CD14-positive monocyte (primary cell): ENCODE measurements around the gene ATP5F1B. TPM values are rescaled to one million over a fixed set of nuclear protein-coding genes. Genes with fewer than 3 reads are reported as not detected.
A peak's percentile ranks its signal among the peaks of the same experiment; 100 is the strongest.

Experiments
- DNase-seq, 3 donors: peaks; one replicate each; pipeline ENCODE4 v3.0.0-alpha.2; 2011 to 2022
- H2AFZ ChIP-seq: 2 replicates; pipeline ENCODE4 v1.6.0; 2012; ENCODE audit warnings: mild to moderate bottlenecking, low read depth, low read length, inconsistent platforms; ENCODE audit not compliant: insufficient read depth, poor library complexity, severe bottlenecking
- H3K27ac ChIP-seq, 2 donors: 1 replicate in 1 of 2; 2 replicates in 1 of 2; pipeline ENCODE4 v1.5.1; 2012 to 2013; ENCODE audit warnings: low read length in 2 of 2, control low read depth in 1 of 2, inconsistent platforms in 1 of 2, low read depth in 1 of 2, mild to moderate bottlenecking in 1 of 2
- H3K27me3 ChIP-seq, 2 donors: one replicate each; pipeline versions ENCODE4 v1.6.0 to v1.6.1; 2011 to 2013; ENCODE audit warnings: low read length in 2 of 2; ENCODE audit not compliant: control insufficient read depth in 2 of 2, insufficient read depth in 2 of 2
- H3K36me3 ChIP-seq, 2 donors: replicated peaks in 1 of 2; 1 replicate in 1 of 2; 2 replicates in 1 of 2; pipeline versions ENCODE4 v1.5.1 to v1.6.1; 2012 to 2013; ENCODE audit warnings: low read length in 2 of 2, control low read depth in 1 of 2, inconsistent platforms in 1 of 2, mild to moderate bottlenecking in 1 of 2; ENCODE audit not compliant: insufficient read depth in 2 of 2, control insufficient read depth in 1 of 2
- H3K4me1 ChIP-seq, 2 donors: 1 replicate in 1 of 2; 2 replicates in 1 of 2; pipeline versions ENCODE4 v1.5.1 to v1.6.1; 2012 to 2013; ENCODE audit warnings: low read length in 2 of 2, control low read depth in 1 of 2, inconsistent platforms in 1 of 2, mild to moderate bottlenecking in 1 of 2, moderate library complexity in 1 of 2; ENCODE audit not compliant: insufficient read depth in 2 of 2, control insufficient read depth in 1 of 2
- H3K4me2 ChIP-seq: replicated peaks from 2 replicates; pipeline ENCODE3; 2012; ENCODE audit warnings: low read length, moderate library complexity, mild to moderate bottlenecking; ENCODE audit not compliant: poor library complexity, severe bottlenecking; ENCODE audit errors: extremely low read depth
- H3K4me3 ChIP-seq, 3 experiments: fragments of 200-600 bp in 1 of 3; sonication (generic) in 1 of 3; replicated peaks in 1 of 3; 1 replicate in 2 of 3; 2 replicates in 1 of 3; pipeline ENCODE4 v1.5.1; 2011 to 2013; ENCODE audit warnings: low read length in 3 of 3, mild to moderate bottlenecking in 3 of 3, control low read depth in 2 of 3, low read depth in 2 of 3, inconsistent platforms in 1 of 3, moderate library complexity in 1 of 3
- H3K79me2 ChIP-seq: 2 replicates; pipeline ENCODE4 v1.6.0; 2012; ENCODE audit warnings: mild to moderate bottlenecking, control low read depth, inconsistent platforms, low read length, moderate library complexity; ENCODE audit not compliant: insufficient read depth
- H3K9ac ChIP-seq: 2 replicates; pipeline ENCODE4 v1.6.0; 2017; ENCODE audit warnings: low read length, mild to moderate bottlenecking; ENCODE audit not compliant: insufficient read depth, poor library complexity, severe bottlenecking
- H3K9me3 ChIP-seq, 2 donors: replicated peaks in 1 of 2; 1 replicate in 1 of 2; 2 replicates in 1 of 2; pipeline versions ENCODE4 v1.5.1 to v1.6.1; 2012 to 2013; ENCODE audit warnings: low read length in 2 of 2, control low read depth in 1 of 2; ENCODE audit not compliant: control insufficient read depth in 1 of 2, insufficient read depth in 1 of 2
- H4K20me1 ChIP-seq: 2 replicates; pipeline ENCODE4 v1.6.0; 2012; ENCODE audit warnings: mild to moderate bottlenecking, low read length, control low read depth, moderate library complexity; ENCODE audit not compliant: insufficient read depth
- H3K27ac Mint-ChIP-seq, 7 donors: one replicate each; pipeline ENCODE4 v1.8.0; 2020; ENCODE audit warnings: mild to moderate bottlenecking in 7 of 7, mixed read lengths in 7 of 7, moderate library complexity in 6 of 7, inconsistent platforms in 2 of 7
- H3K27me3 Mint-ChIP-seq, 3 donors: one replicate each; pipeline ENCODE4 v1.8.0; 2021 to 2022; ENCODE audit warnings: low read depth in 3 of 3, mild to moderate bottlenecking in 3 of 3, mixed read lengths in 3 of 3, moderate library complexity in 3 of 3, inconsistent platforms in 1 of 3
- H3K36me3 Mint-ChIP-seq, 2 donors: one replicate each; pipeline ENCODE4 v1.8.0; 2020; ENCODE audit warnings: mixed read lengths in 2 of 2, inconsistent platforms in 1 of 2, mild to moderate bottlenecking in 1 of 2
- H3K4me1 Mint-ChIP-seq: one replicate; pipeline ENCODE4 v1.8.0; 2020; ENCODE audit warnings: mild to moderate bottlenecking, mixed read lengths
- H3K4me3 Mint-ChIP-seq, 2 donors: one replicate each; pipeline ENCODE4 v1.8.0; 2020; ENCODE audit warnings: mild to moderate bottlenecking in 2 of 2, mixed read lengths in 2 of 2, moderate library complexity in 1 of 2
- H3K9me3 Mint-ChIP-seq, 7 donors: one replicate each; pipeline ENCODE4 v1.8.0; 2020 to 2022; ENCODE audit warnings: mixed read lengths in 7 of 7, mild to moderate bottlenecking in 6 of 7, moderate library complexity in 6 of 7, inconsistent platforms in 2 of 7
- WGBS: methylation state at CpG from one replicate; pipeline ENCODE4 v1.1.5; 2013; ENCODE audit warnings: missing lambda C conversion rate; ENCODE audit not compliant: insufficient coverage; 5-methylcytosine and 5-hydroxymethylcytosine counted together
- intact Hi-C, 2 donors: fragments of 100-400 bp; cut with micrococcal nuclease; formaldehyde crosslinking; loops; one replicate each; pipeline versions ENCODE4 v1.15.0 to v1.15.1; 2023
- polyA plus RNA-seq, 3 donors: library from polyadenylated mRNA; depleted of rRNA in 1 of 3; unstranded in 2 of 3; stranded (reverse) in 1 of 3; fragments of 300-500 nt in 2 of 3; fragments of >200 nt in 1 of 3; fragmentation: Illumina TruSeq in 2 of 3; gene quantifications; 1 replicate in 2 of 3; 2 replicates in 1 of 3; pipeline ENCODE4 v1.2.3, GENCODE V29; 2012 to 2021
- TF ChIP-seq, protein P1 (sequence below): fragments of 200-600 bp; IDR thresholded peaks from one replicate; pipeline ENCODE4 v1.8.0; 2022; ENCODE audit warnings: antibody characterized with exemption, mild to moderate bottlenecking

Gene ATP5F1B
- polyA plus RNA-seq, 3 donors, result 554 to 1,093 (median 1,038) TPM

GRCh38 chr12:56596815-56597214 is 49.0 kb downstream of the ATP5F1B start:
- H3K9me3 ChIP-seq, result no peaks in the 10 kb centered on the region
- H3K36me3 Mint-ChIP-seq, result peaks cover 62 to 72% of the 10 kb centered on the region in 2 donors
- H4K20me1 ChIP-seq, result peaks cover 40% of the 10 kb centered on the region
- peaks cover 63 to 75% of the 10 kb centered on the region in 2 donors for H3K36me3 ChIP-seq
- 100% methylated on average over 1 of the region's 3 CpGs for WGBS
- H3K27me3 ChIP-seq, result no peaks in the 10 kb centered on the region
- no peak overlapping the region for H3K9ac ChIP-seq
- H3K27ac ChIP-seq, result no peak overlapping the region
- H3K27me3 Mint-ChIP-seq, result peaks cover 0 to 1% (median 0%) of the 10 kb centered on the region in 3 donors
- DNase-seq, result no peak
- no peak overlapping the region for H2AFZ ChIP-seq
- H3K4me1 ChIP-seq, result no peaks in the 10 kb centered on the region
- H3K4me1 Mint-ChIP-seq, result no peaks in the 10 kb centered on the region
- peaks cover 0 to 1% (median 0%) of the 10 kb centered on the region in 7 donors for H3K9me3 Mint-ChIP-seq
- H3K4me3 ChIP-seq, result no peak overlapping the region
- H3K4me3 Mint-ChIP-seq, result no peak overlapping the region
- no peak overlapping the region for H3K4me2 ChIP-seq
- peak overlapping the region in 2 of 7 donors; percentile 40 to 48 for H3K27ac Mint-ChIP-seq
- TF ChIP-seq, protein P1, sequence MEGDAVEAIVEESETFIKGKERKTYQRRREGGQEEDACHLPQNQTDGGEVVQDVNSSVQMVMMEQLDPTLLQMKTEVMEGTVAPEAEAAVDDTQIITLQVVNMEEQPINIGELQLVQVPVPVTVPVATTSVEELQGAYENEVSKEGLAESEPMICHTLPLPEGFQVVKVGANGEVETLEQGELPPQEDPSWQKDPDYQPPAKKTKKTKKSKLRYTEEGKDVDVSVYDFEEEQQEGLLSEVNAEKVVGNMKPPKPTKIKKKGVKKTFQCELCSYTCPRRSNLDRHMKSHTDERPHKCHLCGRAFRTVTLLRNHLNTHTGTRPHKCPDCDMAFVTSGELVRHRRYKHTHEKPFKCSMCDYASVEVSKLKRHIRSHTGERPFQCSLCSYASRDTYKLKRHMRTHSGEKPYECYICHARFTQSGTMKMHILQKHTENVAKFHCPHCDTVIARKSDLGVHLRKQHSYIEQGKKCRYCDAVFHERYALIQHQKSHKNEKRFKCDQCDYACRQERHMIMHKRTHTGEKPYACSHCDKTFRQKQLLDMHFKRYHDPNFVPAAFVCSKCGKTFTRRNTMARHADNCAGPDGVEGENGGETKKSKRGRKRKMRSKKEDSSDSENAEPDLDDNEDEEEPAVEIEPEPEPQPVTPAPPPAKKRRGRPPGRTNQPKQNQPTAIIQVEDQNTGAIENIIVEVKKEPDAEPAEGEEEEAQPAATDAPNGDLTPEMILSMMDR, result no peak
- intact Hi-C loops, result no loop called here
- H3K79me2 ChIP-seq, result no peaks in the 10 kb centered on the region

GRCh38 chr12:56593909-56594621 is 51.7 kb downstream of the ATP5F1B start:
- WGBS, result 70% methylated on average over 5 of the region's 8 CpGs
- Histone ChIP-seq H3K79me2 (no peaks in the 10 kb centered on the region), H4K20me1 (peaks cover 27% of the 10 kb centered on the region), H3K27ac (no peak overlapping the region), H3K27me3 (no peaks in the 10 kb centered on the region), H3K4me3 (no peak overlapping the region), H3K36me3 (peaks cover 44 to 51% of the 10 kb centered on the region in 2 donors), H3K9me3 (no peaks in the 10 kb centered on the region), H2AFZ (no peak overlapping the region), H3K4me2 (no peak overlapping the region), H3K4me1 (no peaks in the 10 kb centered on the region), H3K9ac (no peak overlapping the region)
- intact Hi-C loops, result loop anchor here (5.0 kb wide), 1 partner anchor 82 kb away; no protein-coding TSS in a partner anchor
- H3K27ac Mint-ChIP-seq, result peak overlapping the region in 3 of 7 donors; percentile 7 to 79 (median 64)
- TF ChIP-seq, protein P1, result peak; percentile 90
- DNase-seq, result peak; percentile 24 to 54 (median 41)
- no peak overlapping the region for H3K4me3 Mint-ChIP-seq
- H3K27me3 Mint-ChIP-seq, result peaks cover 0 to 1% (median 0%) of the 10 kb centered on the region in 3 donors
- peaks cover 47 to 55% of the 10 kb centered on the region in 2 donors for H3K36me3 Mint-ChIP-seq
- H3K4me1 Mint-ChIP-seq, result no peaks in the 10 kb centered on the region
- peaks cover 0 to 1% (median 0%) of the 10 kb centered on the region in 7 donors for H3K9me3 Mint-ChIP-seq
